Measurements from ENCODE around the gene MAML2. TPM values are rescaled to one million over a fixed set of nuclear protein-coding genes. Genes with fewer than 3 reads are reported as not detected.

The MAML2 gene
- total RNA-seq, 1 experiment from 2014 or later: 0.11 TPM

DNA sequence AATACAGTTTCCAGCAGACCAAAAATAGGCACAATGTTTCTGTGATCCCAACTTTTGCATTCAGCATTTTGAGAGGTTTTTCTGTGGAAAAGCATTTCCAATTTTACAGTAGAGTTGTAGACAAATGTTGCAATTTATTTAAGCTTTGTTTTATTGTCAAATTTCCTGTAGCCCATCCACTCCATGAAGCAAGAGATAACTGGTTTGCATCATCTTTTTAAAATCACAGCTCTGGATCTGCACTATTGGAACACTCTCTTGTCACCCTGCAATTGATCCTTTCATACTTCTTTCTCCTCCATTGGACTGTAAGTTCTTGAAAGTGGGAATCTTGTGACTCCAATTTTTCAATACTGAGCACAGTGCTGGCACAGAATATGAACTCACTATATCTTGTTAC lies 86.0 kb downstream of the MAML2 start:
- H3K4me2 ChIP-seq (ENCODE audit: low read depth, low read length, poor library complexity, severe bottlenecking): no peak overlapping the region
- no peak for DNase-seq
- no peaks in the 10 kb centered on the region for H3K36me3 ChIP-seq (ENCODE audit: insufficient read depth, low read length)
- no peak overlapping the region for H3K27ac ChIP-seq (ENCODE audit: low read length)
- no peak overlapping the region for H3K9ac ChIP-seq (ENCODE audit: low read length)
- no peaks in the 10 kb centered on the region for H3K9me2 ChIP-seq (replicated peaks; ENCODE audit: insufficient read depth, low read length)
- H3K4me3 ChIP-seq (ENCODE audit: low read length): no peak overlapping the region
- no peaks in the 10 kb centered on the region for H3K79me2 ChIP-seq (ENCODE audit: low read length)
- no peaks in the 10 kb centered on the region for H4K20me1 ChIP-seq (ENCODE audit: insufficient read depth, low read depth, low read length)
- peaks cover 4% of the 10 kb centered on the region for H3K4me1 ChIP-seq (ENCODE audit: low read length)
- no peaks in the 10 kb centered on the region for H3K9me3 ChIP-seq (ENCODE audit: low read length)
- no peaks in the 10 kb centered on the region for H3K27me3 ChIP-seq (ENCODE audit: low read length)
- H2AFZ ChIP-seq (ENCODE audit: low read length): no peak overlapping the region

DNA sequence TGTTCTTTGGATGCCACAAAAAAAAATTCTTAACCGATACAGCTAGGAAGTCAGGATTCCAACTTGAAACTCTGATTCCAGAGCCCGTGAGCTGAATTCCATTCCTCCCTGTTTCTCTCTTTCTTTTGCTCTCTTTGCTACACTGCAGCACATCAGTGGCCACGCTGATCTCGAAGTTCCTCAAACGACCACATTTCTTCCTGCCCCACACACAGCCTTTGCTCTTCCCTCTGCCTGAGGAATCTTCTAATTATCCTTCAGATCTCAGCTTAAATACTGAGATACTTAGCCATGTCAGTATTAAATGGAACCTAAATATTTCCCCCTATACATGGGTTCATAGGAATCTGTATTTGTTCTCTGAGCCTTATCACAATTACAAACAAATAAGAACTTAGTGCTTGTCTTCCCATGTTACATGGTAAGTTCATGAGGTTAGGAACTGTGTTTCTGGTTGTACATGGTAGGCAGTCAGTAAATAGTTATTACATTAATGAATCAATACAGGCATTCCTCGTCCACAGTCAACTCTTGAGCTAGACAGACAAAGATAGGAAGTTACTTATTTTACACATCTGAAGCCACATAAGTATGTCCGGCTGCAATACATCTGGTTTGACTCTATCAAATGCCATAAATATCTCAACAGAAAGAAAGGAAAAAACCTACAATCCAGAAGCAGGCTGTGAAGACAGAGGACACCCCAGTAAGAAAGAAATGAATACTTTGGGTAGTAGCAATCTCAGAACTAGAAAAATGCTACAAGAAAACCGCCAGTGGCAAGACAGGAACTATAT lies 86.6 kb downstream of the MAML2 start:
- no peak overlapping the region for H3K4me3 ChIP-seq (ENCODE audit: low read length)
- H2AFZ ChIP-seq (ENCODE audit: low read length): no peak overlapping the region
- no peaks in the 10 kb centered on the region for H3K27me3 ChIP-seq (ENCODE audit: low read length)
- no peaks in the 10 kb centered on the region for H3K9me2 ChIP-seq (replicated peaks; ENCODE audit: insufficient read depth, low read length)
- no peaks in the 10 kb centered on the region for H3K36me3 ChIP-seq (ENCODE audit: insufficient read depth, low read length)
- H4K20me1 ChIP-seq (ENCODE audit: insufficient read depth, low read depth, low read length): no peaks in the 10 kb centered on the region
- no peaks in the 10 kb centered on the region for H3K9me3 ChIP-seq (ENCODE audit: low read length)
- no peak overlapping the region for H3K9ac ChIP-seq (ENCODE audit: low read length)
- no peaks in the 10 kb centered on the region for H3K79me2 ChIP-seq (ENCODE audit: low read length)
- no peak overlapping the region for H3K27ac ChIP-seq (ENCODE audit: low read length)
- DNase-seq: no peak
- H3K4me1 ChIP-seq (ENCODE audit: low read length): peaks cover 4% of the 10 kb centered on the region
- no peak overlapping the region for H3K4me2 ChIP-seq (ENCODE audit: low read depth, low read length, poor library complexity, severe bottlenecking)

DNA sequence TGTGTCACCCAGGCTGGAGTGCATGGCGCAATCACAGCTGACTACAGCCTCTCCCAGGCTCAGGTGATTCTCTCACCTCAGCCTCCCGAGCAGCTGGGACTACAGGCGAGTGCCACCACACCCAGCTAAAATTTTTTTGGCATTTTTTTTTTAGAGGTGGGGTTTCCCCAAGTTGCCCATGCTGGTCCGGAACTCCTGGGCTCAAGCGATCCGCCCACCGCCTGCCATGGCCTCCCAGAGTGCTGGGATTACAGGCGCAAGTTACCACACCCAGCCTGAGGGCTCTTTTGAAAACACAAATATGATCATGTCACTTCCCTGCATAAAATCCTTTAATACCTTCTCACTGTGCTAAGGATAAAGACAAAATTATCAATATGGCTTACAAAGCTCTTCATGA lies 88.1 kb downstream of the MAML2 start:
- Histone ChIP-seq H3K4me1 (ENCODE audit: low read length) (peaks cover 4% of the 10 kb centered on the region), H2AFZ (ENCODE audit: low read length) (no peak overlapping the region), H3K9me2 (replicated peaks; ENCODE audit: insufficient read depth, low read length) (no peaks in the 10 kb centered on the region), H3K9me3 (ENCODE audit: low read length) (no peaks in the 10 kb centered on the region), H4K20me1 (ENCODE audit: insufficient read depth, low read depth, low read length) (no peaks in the 10 kb centered on the region), H3K9ac (ENCODE audit: low read length) (no peak overlapping the region), H3K4me2 (ENCODE audit: low read depth, low read length, poor library complexity, severe bottlenecking) (no peak overlapping the region), H3K27ac (ENCODE audit: low read length) (no peak overlapping the region), H3K27me3 (ENCODE audit: low read length) (no peaks in the 10 kb centered on the region), H3K36me3 (ENCODE audit: insufficient read depth, low read length) (no peaks in the 10 kb centered on the region), H3K79me2 (ENCODE audit: low read length) (no peaks in the 10 kb centered on the region), H3K4me3 (ENCODE audit: low read length) (no peak overlapping the region)
- DNase-seq: no peak

- Histone ChIP-seq H3K9ac (ENCODE audit: low read length) (no peak overlapping the region), H3K27ac (ENCODE audit: low read length) (no peak overlapping the region), H3K27me3 (ENCODE audit: low read length) (no peaks in the 10 kb centered on the region), H3K4me2 (ENCODE audit: low read depth, low read length, poor library complexity, severe bottlenecking) (no peak overlapping the region), H3K79me2 (ENCODE audit: low read length) (no peaks in the 10 kb centered on the region), H3K9me2 (replicated peaks; ENCODE audit: insufficient read depth, low read length) (no peaks in the 10 kb centered on the region), H3K4me3 (ENCODE audit: low read length) (no peak overlapping the region), H3K9me3 (ENCODE audit: low read length) (no peaks in the 10 kb centered on the region), H3K4me1 (ENCODE audit: low read length) (peaks cover 4% of the 10 kb centered on the region), H4K20me1 (ENCODE audit: insufficient read depth, low read depth, low read length) (no peaks in the 10 kb centered on the region), H3K36me3 (ENCODE audit: insufficient read depth, low read length) (no peaks in the 10 kb centered on the region), H2AFZ (ENCODE audit: low read length) (no peak overlapping the region)
- no peak for DNase-seq
Measured at GRCh38 chr11:96254087-96254486, 88.9 kb downstream of the MAML2 start.

- Histone ChIP-seq H3K4me3 (ENCODE audit: low read length) (no peak overlapping the region), H3K27ac (ENCODE audit: low read length) (no peak overlapping the region), H3K4me1 (ENCODE audit: low read length) (peaks cover 7% of the 10 kb centered on the region), H3K27me3 (ENCODE audit: low read length) (no peaks in the 10 kb centered on the region), H3K9ac (ENCODE audit: low read length) (no peak overlapping the region), H3K9me3 (ENCODE audit: low read length) (no peaks in the 10 kb centered on the region), H3K4me2 (ENCODE audit: low read depth, low read length, poor library complexity, severe bottlenecking) (no peak overlapping the region), H3K79me2 (ENCODE audit: low read length) (no peaks in the 10 kb centered on the region), H2AFZ (ENCODE audit: low read length) (no peak overlapping the region), H3K9me2 (replicated peaks; ENCODE audit: insufficient read depth, low read length) (no peaks in the 10 kb centered on the region), H4K20me1 (ENCODE audit: insufficient read depth, low read depth, low read length) (no peaks in the 10 kb centered on the region), H3K36me3 (ENCODE audit: insufficient read depth, low read length) (no peaks in the 10 kb centered on the region)
- no peak for DNase-seq
Measured at GRCh38 chr11:96246718-96247552, 96.1 kb downstream of the MAML2 start.

DNA sequence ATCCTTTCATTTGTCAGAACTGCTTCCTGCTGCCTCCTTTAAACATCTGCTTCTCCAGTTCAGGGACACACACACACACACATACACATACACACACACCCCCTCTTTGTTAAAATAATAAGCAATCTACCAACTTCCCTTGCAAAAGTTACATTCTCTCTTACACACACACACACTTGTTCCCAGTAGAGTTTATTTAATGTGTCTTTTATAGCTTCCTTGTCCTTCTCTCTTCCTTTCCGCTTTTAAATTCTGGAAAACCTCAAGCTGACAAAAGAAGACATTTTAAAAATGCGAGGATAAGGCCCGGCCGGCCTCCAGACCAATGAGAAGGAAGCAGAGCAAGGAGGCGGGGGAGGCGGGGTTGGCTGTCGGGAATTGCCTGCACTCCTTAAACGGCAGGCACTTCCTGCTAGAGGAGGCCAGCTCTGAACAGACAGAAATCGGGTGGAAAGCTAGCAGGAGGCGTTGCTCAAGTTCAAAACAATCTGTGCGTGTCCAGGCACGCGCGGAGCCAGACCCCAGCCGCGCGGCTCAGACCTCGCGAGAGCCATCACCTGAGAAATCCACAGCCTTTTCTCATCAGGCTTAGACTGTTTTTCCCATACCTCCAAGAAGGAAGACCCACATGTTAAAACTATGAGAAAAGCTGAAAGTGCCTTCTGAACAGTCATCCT lies 99.9 kb downstream of the MAML2 start:
- Histone ChIP-seq H3K4me1 (ENCODE audit: low read length) (peaks cover 7% of the 10 kb centered on the region), H3K36me3 (ENCODE audit: insufficient read depth, low read length) (no peaks in the 10 kb centered on the region), H3K9ac (ENCODE audit: low read length) (peak overlapping the region; percentile 26), H3K4me3 (ENCODE audit: low read length) (peak overlapping the region; percentile 37; the same call in 1 of the 2 replicates), H3K9me3 (ENCODE audit: low read length) (no peaks in the 10 kb centered on the region), H3K4me2 (ENCODE audit: low read depth, low read length, poor library complexity, severe bottlenecking) (peak overlapping the region; percentile 57), H2AFZ (ENCODE audit: low read length) (peak overlapping the region; percentile 85), H3K27me3 (ENCODE audit: low read length) (no peaks in the 10 kb centered on the region), H3K9me2 (replicated peaks; ENCODE audit: insufficient read depth, low read length) (no peaks in the 10 kb centered on the region), H3K79me2 (ENCODE audit: low read length) (no peaks in the 10 kb centered on the region), H3K27ac (ENCODE audit: low read length) (no peak overlapping the region), H4K20me1 (ENCODE audit: insufficient read depth, low read depth, low read length) (no peaks in the 10 kb centered on the region)
- peak; percentile 67 for DNase-seq

DNA sequence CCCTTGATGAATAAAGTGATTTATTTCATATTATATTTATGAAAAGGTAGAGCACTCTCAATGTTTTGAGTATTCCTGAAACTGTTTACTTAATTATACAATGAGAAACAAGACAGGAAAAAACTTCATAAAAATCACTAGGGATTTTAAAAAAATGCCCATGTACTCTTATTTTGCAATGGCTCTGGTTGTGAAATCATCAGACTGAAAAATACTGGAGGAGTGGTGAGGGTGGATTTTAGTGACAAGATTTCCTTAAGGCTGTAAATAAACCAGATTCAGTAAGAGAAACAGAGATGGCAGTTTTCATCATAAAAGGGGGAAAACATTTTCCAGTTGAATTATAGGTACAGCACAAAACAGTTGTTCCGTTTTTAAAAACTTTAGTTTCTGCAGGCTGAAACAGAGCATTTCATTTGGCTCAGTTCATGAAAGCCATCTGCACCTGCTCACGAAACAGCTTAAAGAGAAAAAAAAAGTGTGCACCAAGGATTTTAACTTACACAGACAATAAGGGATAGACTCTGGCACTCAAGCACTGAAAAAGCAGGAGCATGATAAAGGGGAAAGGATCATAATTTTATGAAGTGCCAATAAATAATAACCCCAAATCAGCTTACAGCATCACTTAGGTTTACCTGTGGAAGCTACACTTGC lies 100.7 kb downstream of the MAML2 start:
- H3K9ac ChIP-seq (ENCODE audit: low read length): no peak overlapping the region
- H3K4me3 ChIP-seq (ENCODE audit: low read length): no peak overlapping the region
- DNase-seq: no peak
- peak overlapping the region; percentile 57 for H3K4me2 ChIP-seq (ENCODE audit: low read depth, low read length, poor library complexity, severe bottlenecking)
- no peaks in the 10 kb centered on the region for H3K27me3 ChIP-seq (ENCODE audit: low read length)
- H3K9me2 ChIP-seq (replicated peaks; ENCODE audit: insufficient read depth, low read length): no peaks in the 10 kb centered on the region
- H2AFZ ChIP-seq (ENCODE audit: low read length): peak overlapping the region; percentile 85
- H3K9me3 ChIP-seq (ENCODE audit: low read length): no peaks in the 10 kb centered on the region
- no peaks in the 10 kb centered on the region for H3K79me2 ChIP-seq (ENCODE audit: low read length)
- H3K4me1 ChIP-seq (ENCODE audit: low read length): peaks cover 7% of the 10 kb centered on the region
- H4K20me1 ChIP-seq (ENCODE audit: insufficient read depth, low read depth, low read length): no peaks in the 10 kb centered on the region
- no peaks in the 10 kb centered on the region for H3K36me3 ChIP-seq (ENCODE audit: insufficient read depth, low read length)
- H3K27ac ChIP-seq (ENCODE audit: low read length): no peak overlapping the region

Data from Karpas-422 (cell line).